HG03442 (cell line): ENCODE results near the gene CDK5.

Experiments
- ATAC-seq: cut with Tn5 transposase; IDR thresholded peaks from one replicate; pipeline ENCODE4 v1.9.1; 2021; ENCODE audit warnings: mild to moderate bottlenecking, moderate library complexity; ENCODE audit not compliant: unreplicated experiment

The CDK5 gene

DNA sequence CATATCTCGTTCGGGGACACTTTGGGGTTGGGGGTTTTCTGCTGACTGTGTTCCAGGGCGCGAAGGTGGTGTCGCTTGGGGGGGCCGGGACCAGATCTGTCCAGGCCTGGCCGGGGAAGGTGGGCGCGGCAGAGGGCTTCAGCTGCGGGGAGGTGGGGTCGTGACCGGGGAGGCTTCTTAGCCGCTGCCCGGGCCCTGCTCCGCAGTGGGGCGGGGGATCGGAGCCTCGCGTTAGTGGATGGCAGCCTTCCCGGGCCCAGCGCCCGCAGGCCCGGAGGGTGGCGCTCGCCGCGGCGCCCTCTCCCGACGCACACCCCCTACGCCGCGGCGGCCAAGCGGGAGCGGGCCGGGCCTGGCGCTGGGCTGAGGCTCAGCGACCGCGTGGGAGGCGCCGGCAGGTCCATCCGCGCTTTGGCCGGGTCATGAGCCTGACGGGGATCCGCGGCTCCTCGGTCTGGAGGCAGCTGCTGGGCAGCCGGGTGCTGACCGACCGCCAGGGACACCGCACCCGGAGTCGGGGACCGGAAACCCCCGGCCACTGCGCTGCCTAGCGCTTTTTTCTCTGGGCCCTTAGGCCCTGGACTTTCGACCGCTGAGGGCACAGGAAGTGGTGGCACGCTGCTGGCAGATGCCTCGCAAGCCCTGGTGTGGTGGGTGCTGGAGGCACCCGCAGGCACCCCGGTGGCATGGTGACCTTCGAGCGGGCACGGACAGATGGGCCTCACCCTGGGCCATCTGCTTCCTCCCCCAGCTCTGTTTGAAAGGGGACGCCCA, 29.7 kb upstream of the CDK5 start:
- ATAC-seq: no peak

DNA sequence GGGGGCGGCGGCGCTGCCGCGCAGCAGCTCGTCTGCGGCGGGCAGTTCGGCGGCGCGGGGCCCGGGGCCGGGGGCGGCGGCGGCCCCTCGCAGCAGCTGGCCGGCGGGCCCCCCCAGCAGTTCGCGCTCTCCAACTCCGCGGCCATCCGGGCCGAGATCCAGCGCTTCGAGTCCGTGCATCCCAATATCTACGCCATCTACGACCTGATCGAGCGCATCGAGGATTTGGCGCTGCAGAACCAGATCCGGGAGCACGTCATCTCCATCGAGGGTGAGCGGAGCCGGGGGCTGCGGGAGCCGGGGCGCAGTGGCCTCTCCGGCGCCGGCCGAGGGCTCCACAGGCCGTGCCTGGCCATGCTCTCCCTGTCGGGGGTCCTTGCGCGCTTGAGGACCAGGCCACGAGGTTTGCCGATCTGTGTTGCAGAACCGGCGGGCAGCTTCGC, 29.1 kb upstream of the CDK5 start:
- no peak for ATAC-seq

DNA sequence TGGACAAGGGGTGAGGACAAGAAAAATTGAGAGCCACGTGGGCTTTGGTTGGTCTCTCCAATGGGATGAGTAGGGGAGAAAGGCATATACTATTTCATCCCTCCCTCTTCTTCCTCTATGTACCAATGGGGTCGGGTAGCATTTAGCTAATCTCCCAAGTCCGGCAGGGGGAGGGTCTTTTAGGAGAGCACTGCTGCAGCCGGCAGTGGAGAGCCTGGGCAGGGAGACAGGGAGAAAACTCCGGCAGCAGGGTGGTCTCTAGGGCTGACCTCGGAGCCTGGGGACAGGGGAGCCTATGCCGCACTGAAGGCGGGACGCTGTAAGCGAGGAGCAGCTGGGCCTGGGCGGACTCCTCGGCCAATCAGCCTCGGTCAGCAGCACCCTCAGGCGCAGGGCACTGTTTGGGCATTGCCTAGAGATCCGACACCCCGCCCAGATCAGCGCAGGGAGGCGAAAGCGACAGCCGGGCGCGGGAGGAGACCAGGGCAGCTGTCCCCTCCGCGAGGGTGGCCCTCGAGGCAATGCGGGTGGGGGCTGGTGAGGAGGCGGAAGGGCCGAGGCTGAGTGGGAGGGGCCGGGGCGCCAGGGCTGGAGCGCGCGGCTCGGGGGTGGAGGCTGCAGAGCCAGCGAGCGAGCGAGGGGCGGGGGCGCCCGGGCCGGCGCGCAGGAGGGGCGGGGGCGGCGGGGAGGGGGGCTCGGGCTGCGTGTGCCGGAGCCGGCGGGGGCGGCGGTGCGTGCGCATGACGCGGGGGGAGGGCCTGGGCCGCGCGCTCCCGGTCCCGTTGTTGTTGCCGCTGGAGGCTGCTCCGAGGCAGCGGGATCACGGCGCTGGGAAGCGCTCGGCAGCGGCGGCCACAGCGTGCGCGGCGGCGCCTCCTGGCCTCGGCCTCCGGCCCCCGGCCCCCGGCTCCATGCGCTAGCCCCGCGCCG, 28.3 kb upstream of the CDK5 start, which contains the start of gene AGAP3:
Gene AGAP3, plus strand, starts transcription at position 785 of the 930 bp plus-strand sequence. CDS start 267 bp downstream, outside the sequence.
- ATAC-seq: peak; percentile 37

DNA sequence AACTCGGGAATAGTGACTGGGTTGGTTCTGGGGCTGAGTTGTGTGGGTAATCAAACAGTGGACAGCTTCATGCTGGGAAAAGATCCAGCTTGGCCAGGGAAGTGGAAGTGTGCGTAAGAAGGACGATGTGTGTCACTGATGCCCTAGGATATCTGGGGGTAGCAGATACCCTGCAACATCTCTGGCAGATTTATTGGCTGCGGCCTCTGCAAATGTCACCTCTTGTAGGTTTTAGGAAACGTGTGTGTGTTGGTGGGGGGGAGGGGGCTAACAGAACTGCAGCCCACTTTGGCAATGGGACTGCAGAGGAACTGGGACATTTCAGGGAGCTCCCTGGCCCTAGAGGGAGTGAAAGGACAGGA, 27.6 kb upstream of the CDK5 start:
- ATAC-seq: no peak

DNA sequence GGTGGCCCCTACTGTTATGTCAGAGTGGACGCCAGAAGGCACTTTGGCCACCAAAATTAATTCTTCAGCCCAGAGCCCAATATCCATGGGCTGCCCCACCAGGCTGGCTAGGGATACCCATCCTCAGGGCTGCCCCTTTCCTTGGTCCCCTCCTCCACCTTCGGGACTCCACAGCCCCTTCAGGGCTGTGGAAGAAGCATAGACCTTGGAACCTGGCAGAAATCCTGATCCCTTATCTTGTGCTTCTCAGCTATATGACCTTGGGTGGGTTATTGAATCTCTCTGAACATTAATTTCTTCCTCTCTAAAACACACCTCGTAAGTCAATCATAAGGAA, 26.1 kb upstream of the CDK5 start:
- no peak for ATAC-seq

DNA sequence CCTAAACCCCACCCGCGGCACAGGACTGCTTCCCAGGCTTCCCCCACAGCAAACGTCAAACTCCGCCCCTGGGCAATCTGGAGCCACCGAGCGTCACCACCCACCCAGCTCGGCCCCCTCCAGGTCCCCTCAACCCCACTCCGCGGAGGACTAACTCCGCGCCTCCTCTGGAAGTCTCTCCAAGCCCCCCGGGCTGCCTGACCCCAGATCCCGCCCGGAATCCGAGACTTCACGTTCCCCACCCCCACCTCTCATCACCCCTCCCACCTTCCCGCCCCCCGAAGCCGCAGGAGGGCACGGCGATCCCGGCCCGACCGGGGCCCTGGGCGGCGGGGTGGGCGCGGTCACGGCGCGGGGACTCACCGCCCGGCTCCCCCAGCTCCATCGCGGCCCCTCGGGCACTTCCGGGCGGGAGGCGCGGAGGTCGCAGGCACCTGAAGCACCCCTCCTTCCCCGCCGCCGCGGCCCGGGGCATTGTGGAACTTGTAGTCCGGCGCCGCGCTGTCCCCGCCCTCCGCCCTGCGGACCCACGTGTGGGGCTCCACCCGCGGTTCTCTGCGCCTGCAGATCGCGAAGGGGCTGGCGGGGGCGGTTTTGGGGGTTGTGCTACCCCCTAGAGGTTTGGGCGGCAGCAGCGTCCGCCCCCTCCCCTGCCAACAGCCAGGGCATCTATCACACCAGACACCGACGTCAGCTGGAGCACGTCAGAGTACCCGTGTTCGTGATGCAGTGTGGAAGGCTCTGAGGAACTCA, 25.6 kb upstream of the CDK5 start, which contains the start of gene TMUB1:
Gene TMUB1, minus strand, starts transcription at position 423 of the 753 bp plus-strand sequence. CDS start 930 bp downstream, outside the sequence.
- ATAC-seq: peak; percentile 36

DNA sequence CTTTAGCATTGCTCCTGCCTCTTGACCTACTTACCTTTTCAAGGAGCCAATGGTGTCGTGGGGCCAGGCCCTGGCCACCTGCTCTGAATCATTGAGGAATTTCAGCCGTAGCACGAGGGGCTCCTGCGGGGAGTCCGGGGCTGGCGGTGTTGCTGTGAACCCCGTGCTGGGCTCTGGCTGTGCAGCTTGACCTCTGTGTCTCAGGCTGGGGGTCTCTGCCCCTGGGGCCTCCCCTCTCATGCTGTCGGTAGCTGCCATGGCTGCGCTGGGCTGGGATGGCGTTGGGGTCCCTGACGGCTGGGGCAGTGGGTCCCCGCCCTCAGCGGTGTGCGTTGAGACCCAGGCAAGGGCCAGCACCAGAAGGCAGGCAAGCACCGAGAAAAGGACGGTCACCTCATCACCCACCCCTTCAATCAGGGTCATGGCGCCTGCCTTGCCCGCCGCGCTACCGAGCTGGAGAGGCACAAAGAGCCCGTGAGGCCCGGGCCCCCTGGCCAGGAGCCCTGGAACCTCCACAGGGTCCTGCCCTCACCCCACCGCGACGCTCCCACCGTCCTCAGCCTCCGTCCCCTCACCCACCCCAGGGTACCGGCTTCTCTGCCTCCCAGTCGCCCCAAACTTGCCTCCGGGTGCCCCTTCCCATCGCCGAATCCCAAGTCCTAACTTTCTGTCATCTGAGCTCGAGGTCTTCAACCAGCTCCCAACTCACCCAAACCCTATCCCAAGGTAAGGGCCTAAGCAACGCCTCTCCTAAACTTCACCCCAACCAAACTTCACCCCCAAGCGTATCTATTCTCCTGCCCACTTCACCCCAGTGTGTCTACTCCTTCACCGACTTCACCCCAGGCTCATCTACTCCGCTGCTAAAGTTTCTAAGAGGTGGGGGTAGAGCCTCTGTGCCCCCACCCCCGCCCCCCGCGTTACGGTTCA, 24.7 kb upstream of the CDK5 start:
- no peak for ATAC-seq

DNA sequence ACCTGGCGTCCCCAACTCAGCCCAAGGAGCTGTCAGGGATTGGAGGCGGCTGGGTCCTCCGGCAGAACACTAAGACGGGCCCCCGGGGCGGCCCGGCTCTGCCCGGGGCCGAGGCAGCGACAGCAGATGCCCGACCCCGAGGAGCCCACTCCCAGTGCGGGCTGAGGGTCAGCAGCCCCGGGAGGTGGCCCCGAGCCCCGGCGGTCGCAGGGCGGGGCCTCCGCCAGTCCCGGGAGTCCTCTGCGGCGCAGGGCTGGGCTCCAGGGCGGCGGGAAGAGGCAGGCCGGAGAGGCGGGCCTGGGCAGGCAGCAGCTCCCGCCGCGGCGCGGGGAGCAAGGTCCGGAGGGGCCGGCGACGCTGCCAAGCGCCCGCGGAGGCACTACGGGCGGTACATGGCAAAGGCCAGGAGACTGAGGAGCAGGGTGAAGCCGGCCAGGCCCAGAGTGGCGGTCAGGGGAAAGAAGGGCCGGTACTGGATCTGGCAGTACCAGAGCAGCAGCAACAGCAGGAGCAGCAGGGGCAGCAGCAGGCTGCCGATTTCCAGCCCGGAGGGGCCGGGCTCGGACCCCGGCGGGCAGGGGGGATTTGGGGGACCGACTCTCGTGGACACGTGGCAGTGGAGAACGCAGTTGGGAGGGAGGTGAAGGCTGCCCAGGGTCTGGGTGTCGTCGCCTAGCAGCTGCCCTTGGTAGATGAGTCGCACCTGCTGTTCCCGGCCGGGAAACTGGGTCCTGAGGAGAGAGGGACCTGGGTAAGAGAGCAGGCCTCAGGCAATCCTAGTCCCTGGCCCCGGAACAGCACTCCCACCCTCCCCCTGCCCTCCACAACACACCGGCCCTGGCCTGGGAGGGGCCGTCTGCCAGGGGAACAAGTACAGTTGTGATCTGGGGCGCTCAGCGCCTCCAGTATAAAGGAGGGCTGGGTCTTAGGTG, 23.7 kb upstream of the CDK5 start:
- no peak for ATAC-seq

DNA sequence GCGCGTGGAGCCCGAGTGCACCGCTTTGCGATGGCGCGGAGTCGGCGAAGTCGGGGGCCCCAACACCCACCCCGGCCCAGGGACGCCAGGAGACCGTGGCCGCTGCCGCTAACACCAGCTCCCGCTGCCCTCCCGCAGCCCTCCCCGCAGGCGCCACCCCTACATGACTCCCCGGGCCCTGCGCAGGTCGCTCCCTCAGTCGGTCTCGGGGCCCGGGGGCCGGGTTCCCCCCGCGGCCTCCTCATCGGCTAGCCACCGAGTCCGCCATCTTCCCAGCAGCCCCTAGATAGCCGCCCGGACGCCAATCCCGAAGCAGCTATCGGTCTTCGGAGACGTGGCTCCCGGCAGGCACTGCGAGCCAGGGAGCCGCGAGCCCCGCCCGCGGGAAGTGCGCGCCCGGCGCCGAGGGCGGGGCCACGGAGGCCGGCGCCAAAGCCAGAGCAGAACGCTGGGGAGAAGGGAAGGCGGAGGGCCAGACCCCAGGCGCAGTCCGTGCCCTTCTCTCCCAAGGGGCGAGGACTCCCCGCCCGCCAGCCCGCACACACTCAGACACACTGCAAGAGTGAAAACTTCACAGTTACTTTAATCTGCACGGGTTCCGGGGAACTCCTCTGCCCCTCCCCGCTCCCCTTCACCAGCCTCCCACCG, 22.9 kb upstream of the CDK5 start, which contains the start of gene FASTK:
Gene FASTK, minus strand, starts transcription at position 288 of the 648 bp plus-strand sequence. Its CDS starts 43 bp downstream, at position 245.
- peak; percentile 80 for ATAC-seq

DNA sequence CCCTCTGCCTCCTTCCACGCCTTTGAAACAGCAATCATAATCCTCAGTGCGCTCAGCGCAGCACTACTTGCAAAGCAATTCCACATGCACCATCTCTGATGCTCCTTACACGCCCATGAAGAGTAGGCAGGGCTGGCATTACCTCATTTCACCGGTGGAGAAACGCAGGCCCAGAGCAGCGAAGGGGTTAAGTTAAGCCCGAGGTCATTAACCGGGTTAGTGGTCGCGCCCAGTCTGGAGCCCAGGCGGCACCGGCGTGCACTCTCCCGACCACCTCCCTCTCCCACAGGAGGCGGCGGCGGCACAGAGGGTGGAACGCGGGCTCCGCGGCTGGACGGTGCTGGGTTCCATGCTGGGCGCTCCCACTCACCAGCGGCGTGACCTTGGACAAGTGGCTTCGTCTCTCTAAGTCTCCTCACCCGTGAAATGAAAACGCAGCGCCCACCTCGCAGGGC, 22.4 kb upstream of the CDK5 start:
- peak; percentile 2 for ATAC-seq

DNA sequence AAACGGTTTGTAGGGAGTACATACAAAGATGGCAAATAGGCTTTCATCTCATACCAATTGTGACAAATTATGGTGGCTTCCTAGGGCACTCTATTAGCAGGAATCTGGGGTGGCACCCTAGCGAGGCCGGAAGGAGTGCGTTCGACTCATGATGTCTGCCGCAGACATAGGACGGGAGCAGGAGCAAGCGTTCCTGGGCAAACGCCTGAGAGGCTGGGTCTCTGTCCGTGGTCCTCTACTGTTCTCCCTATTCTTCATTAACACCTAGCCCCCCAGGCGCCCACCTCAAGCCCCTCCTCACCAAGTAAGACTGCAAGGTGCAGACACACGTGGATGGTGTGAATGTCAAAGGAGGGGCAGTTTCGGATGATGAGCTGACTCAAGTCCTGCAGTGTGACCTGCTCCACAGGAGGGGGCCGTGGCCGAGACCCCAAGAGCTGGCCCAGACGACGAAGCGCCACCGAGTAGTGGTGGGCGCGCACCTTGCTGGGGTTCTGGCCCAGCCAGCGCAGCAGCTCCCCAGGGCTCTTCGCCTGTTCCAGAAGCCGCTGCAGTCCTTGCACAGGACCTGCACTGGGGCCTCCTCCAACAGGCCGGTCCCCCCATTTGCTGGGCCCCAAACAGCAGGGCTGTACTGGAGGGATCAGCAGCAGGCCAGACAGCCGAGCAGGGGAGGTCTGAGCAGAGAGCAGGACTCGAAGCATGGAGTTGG, 21.7 kb upstream of the CDK5 start:
- ATAC-seq: no peak

DNA sequence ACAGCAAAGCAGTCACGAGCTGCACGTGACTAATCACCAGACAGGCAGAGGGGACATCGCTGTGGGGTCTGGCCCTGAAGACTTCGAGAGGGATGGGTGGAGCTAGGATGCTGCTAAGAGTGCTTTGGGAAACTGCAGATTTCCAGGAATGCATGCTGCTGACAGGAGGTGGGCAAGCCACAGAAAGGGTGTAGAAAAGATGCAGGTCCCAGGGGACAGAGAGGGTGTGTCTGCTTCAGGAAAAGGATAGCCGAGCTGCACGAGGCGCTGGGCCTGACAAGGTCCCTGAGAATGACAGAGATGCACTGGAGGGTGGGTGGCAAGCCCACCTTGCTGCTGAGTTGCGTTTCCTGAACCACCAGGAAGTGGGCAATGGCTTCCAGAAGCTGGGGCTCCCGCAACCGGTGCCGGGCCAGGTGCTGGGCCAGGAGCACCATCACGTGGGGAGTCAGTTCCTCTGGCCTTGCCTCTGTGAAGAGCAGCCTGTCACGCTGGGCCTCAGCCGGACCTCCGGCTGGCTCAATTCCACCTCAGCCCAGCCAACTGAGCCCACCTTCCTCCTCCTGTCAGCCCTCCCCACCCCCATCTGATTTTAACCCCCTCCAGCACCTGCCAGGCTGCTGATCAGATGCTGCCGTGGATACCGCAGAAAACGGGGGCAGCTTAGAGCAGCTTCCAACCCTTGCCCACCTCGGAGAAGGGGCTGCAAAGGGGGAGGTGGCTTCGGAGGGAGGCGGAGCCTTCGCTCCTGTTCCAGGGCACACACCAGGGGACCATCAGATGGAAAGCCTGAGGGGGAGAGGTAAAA, 20.7 kb upstream of the CDK5 start:
- no peak for ATAC-seq

DNA sequence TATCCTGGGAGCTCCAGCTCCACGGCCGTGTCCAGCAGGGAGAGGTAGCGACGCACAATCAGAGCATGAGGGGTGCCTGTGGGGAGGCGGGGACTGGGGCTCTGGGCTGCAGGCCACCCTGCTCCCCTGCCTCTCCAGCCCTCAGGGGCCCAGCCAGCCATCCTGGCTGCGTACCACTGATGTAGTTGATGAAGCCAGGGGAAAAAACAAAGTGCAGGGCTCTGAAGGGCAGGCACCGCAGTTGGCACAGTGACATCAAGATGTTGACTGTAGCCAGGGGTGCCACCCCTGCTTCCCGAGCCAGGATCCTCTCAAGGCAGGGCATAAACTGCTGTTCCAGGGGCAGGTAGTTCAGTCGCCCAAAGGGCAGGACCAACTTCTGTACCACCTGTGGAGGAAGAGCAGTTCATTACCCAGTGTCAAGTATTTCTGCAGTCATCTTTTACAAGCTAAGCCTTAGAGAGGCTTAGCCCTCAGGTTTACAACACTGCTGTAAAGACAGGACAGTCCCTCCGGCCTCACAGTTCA, 20.1 kb upstream of the CDK5 start:
- ATAC-seq: no peak

DNA sequence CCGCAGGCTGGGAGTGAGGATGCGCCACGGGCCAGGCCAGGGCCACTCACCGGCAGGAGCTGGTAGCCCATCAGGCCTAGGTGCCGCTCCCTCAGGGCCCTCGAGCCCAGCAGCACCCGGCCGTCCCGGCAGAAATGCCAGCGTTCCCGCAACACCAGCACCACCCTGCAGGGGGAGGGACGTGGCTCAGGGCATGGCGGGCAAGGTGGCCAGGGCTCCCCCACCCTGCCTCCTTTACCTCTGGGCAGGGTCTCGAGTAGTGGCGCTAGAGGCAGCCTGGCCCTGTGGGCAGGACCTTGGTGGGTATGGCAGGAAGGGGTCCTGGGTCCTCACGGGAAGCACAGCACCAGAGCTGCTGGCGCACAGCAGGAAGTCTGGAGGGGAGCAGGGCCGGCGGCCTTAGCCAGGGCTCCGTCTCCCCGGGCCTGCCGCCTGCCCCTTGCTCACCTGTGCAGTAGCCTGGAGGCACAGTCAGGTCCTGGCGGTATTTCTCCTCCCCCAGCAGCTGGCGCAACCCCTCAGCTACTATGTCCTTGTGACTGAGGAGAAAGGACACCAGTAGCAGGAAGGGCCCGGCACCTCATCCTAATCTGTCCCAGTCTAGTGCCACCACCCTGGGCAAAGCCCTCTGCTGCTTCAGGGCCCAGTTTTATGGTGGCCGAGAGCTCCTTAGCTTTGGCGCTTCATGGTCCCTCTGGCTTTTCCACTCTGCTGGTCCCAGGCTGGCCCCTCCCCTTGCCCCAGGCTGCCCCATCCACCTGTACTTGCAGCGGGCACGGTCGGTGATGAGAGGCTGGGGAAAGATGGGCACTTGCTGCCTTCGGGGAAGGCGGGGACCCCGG, 19.4 kb upstream of the CDK5 start:
- no peak for ATAC-seq

DNA sequence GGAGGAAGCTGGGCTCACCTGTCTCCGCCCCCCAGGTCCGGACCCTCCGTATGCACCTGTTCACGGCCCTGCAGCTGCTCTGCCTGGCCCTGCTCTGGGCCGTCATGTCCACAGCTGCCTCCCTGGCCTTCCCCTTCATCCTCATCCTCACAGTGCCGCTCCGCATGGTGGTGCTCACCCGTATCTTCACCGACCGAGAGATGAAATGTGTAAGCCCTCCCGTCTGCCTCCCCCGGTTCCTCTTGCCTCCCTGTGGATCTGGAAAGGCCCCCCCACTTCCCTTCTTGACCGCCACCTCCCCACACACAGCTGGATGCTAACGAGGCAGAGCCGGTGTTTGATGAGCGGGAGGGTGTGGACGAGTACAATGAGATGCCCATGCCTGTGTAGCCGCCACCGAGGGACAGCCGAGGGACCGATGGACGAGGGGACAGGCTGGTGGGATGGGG, 18.3 kb upstream of the CDK5 start:
- ATAC-seq: no peak

DNA sequence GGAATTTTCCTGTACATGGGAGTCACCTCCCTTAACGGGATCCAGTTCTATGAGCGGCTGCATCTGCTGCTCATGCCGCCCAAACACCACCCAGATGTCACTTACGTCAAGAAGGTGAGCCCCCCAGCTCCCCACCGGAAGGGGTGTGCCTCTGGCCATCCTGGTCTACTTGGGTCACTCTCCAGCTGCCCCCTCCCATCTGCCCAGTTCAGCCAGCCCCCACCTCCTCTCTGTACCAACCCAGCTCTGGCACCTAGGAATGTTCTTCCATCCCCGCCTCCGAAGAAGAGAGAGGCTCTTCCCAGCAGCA, 17.9 kb upstream of the CDK5 start:
- no peak for ATAC-seq
